NCI-H2196 (cell line): ENCODE measurements around the gene EPS8.
"Not testable (repeated sequence)": the region's sequence is repeated elsewhere in the genome, so short reads cannot be mapped to it uniquely, and the experiment has no call there.

Experiments used
- DNase-seq: peaks from one replicate; lab custom pipeline; 2025; ENCODE audit not compliant: unreplicated experiment; lab: John Stamatoyannopoulos, UW

The EPS8 gene

GRCh38 chr12:15762162-15762561 is 27.0 kb downstream of the EPS8 start:
- not testable (repeated sequence) for DNase-seq

GRCh38 chr12:15757553-15758255 is 31.5 kb downstream of the EPS8 start:
- no peak for DNase-seq

GRCh38 chr12:15756822-15757221 is 32.4 kb downstream of the EPS8 start:
- DNase-seq: no peak

GRCh38 chr12:15754233-15754632 is 35.0 kb downstream of the EPS8 start:
- DNase-seq: no peak

- DNase-seq: no peak
Observed at GRCh38 chr12:15752785-15753184, 36.4 kb downstream of the EPS8 start.

- no peak for DNase-seq
Observed at GRCh38 chr12:15751741-15752140, 37.4 kb downstream of the EPS8 start.

- DNase-seq: no peak
Observed at GRCh38 chr12:15749937-15750336, 39.3 kb downstream of the EPS8 start.

- DNase-seq: not testable (repeated sequence)
Observed at GRCh38 chr12:15741870-15742269, 47.3 kb downstream of the EPS8 start.

- DNase-seq: no peak
Observed at GRCh38 chr12:15741082-15741481, 48.1 kb downstream of the EPS8 start.

GRCh38 chr12:15740389-15740788 is 48.8 kb downstream of the EPS8 start:
- not testable (repeated sequence) for DNase-seq

- DNase-seq: no peak
Observed at GRCh38 chr12:15738438-15739015, 50.7 kb downstream of the EPS8 start.

- no peak for DNase-seq
Observed at GRCh38 chr12:15735837-15736615, 53.2 kb downstream of the EPS8 start.

GRCh38 chr12:15733136-15733535 is 56.1 kb downstream of the EPS8 start:
- no peak for DNase-seq

GRCh38 chr12:15732341-15733061 is 56.7 kb downstream of the EPS8 start:
- no peak for DNase-seq

- no peak for DNase-seq
Observed at GRCh38 chr12:15731940-15732339, 57.2 kb downstream of the EPS8 start.

GRCh38 chr12:15729097-15729496 is 60.1 kb downstream of the EPS8 start:
- DNase-seq: no peak

- no peak for DNase-seq
Observed at GRCh38 chr12:15728118-15728598, 61.0 kb downstream of the EPS8 start.

- DNase-seq: no peak
Observed at GRCh38 chr12:15726878-15727150, 62.4 kb downstream of the EPS8 start.

GRCh38 chr12:15726027-15726877 is 62.9 kb downstream of the EPS8 start:
- no peak for DNase-seq

GRCh38 chr12:15722951-15723350 is 66.2 kb downstream of the EPS8 start:
- DNase-seq: no peak
